ENCODE results near the gene TMEM131. TPM values are rescaled to one million over a fixed set of nuclear protein-coding genes. Genes with fewer than 3 reads are reported as not detected.
"Not testable (repeated sequence)": the region's sequence is repeated elsewhere in the genome, so short reads cannot be mapped to it uniquely, and the experiment has no call there.

Gene TMEM131
- total and polyA plus RNA-seq, 11 donors = 9.3 to 38.3 (median 31.2) TPM

DNA sequence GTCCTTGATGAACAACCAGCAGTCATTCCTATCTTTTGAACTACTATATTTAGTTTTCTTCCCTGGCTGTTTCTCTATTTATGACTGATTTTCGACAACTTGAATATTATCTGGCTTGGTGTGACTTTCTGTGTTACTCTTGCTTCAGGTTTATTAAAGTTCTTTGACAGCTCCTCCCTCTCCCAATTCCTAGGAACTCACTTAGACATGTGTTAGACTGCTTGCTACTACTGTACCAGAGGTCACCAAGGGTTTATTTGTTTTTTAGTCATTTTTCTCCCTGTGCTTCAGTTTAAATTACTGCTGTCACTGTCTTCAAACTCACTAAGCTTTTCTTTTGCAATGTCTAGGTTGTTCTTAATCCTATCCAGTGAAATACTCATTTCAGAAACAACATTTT, 90.5 kb downstream of the TMEM131 start:
- Histone ChIP-seq H3K4me1 (peaks cover 0 to 16% (median 3%) of the 10 kb centered on the region in 12 donors), H3K9me3 (peaks cover 0 to 1% (median 0%) of the 10 kb centered on the region in 12 donors), H3K27ac (no peak overlapping the region), H3K4me3 (no peak overlapping the region), H3K36me3 (peaks cover 0 to 30% (median 7%) of the 10 kb centered on the region in 9 donors), H3K27me3 (no peaks in the 10 kb centered on the region)
- ATAC-seq = no peak
- no peak for DNase-seq
- WGBS, 4 donors = 44 to 53% (median 50%) methylated on average over 1 of the region's 1 CpG
- TF ChIP-seq, protein P1, sequence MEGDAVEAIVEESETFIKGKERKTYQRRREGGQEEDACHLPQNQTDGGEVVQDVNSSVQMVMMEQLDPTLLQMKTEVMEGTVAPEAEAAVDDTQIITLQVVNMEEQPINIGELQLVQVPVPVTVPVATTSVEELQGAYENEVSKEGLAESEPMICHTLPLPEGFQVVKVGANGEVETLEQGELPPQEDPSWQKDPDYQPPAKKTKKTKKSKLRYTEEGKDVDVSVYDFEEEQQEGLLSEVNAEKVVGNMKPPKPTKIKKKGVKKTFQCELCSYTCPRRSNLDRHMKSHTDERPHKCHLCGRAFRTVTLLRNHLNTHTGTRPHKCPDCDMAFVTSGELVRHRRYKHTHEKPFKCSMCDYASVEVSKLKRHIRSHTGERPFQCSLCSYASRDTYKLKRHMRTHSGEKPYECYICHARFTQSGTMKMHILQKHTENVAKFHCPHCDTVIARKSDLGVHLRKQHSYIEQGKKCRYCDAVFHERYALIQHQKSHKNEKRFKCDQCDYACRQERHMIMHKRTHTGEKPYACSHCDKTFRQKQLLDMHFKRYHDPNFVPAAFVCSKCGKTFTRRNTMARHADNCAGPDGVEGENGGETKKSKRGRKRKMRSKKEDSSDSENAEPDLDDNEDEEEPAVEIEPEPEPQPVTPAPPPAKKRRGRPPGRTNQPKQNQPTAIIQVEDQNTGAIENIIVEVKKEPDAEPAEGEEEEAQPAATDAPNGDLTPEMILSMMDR (IDR thresholded peaks at IDR 0.05) = no peak
- TF ChIP-seq POLR2A (IDR thresholded peaks at IDR 0.05) = no peak
- intact Hi-C loops (cut with DNase I) = no loop called here

DNA sequence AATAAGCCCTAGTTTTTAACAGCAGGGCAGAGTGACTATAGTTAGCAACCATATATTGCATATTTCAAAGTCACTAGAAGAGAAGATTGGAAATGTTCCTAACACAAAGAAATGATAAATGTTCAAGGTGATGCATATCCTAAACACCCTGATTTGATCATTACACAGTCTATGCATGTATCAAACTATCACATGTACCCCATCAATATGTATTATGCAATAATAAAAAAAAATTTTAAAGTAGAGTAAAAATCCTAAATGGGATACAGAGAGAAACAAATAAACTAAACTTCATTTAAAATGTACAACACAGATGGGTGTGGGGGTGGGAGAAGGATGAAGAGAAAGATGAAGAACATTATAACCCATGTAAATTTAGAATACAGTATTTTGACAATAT, 93.9 kb downstream of the TMEM131 start:
- no peak for DNase-seq
- H3K27ac ChIP-seq = no peak overlapping the region
- H3K36me3 ChIP-seq = peaks cover 0 to 23% (median 0%) of the 10 kb centered on the region in 9 donors
- H3K4me1 ChIP-seq = peaks cover 0 to 16% (median 1%) of the 10 kb centered on the region in 12 donors
- no peaks in the 10 kb centered on the region for H3K9me3 ChIP-seq
- no peak overlapping the region for H3K4me3 ChIP-seq
- intact Hi-C loops (cut with DNase I) = no loop called here
- TF ChIP-seq, protein P1 (IDR thresholded peaks at IDR 0.05) = no peak
- TF ChIP-seq POLR2A (IDR thresholded peaks at IDR 0.05) = no peak
- H3K27me3 ChIP-seq = no peaks in the 10 kb centered on the region
- no peak for ATAC-seq

GRCh38 chr2:97900806-97901205, 94.9 kb downstream of the TMEM131 start:
- Histone ChIP-seq H3K9me3 (no peaks in the 10 kb centered on the region), H3K27ac (no peak overlapping the region), H3K27me3 (no peaks in the 10 kb centered on the region), H3K4me1 (peaks cover 0 to 7% (median 0%) of the 10 kb centered on the region in 12 donors), H3K4me3 (no peak overlapping the region), H3K36me3 (peaks cover 0 to 17% (median 0%) of the 10 kb centered on the region in 9 donors)
- DNase-seq = no peak
- intact Hi-C loops (cut with DNase I) = no loop called here
- WGBS, 4 donors = 67 to 95% (median 81%) methylated on average over 2 of the region's 2 CpGs
- TF ChIP-seq, protein P1 (IDR thresholded peaks at IDR 0.05) = no peak
- TF ChIP-seq POLR2A (IDR thresholded peaks at IDR 0.05) = no peak
- ATAC-seq = no peak

GRCh38 chr2:97893042-97893441, 102.7 kb downstream of the TMEM131 start:
- WGBS, 4 donors = 96 to 100% (median 99%) methylated on average over 4 of the region's 4 CpGs
- intact Hi-C loops (cut with DNase I); H3K9me3 ChIP-seq; H3K27ac ChIP-seq; H3K27me3 ChIP-seq; DNase-seq; H3K4me1 ChIP-seq; H3K4me3 ChIP-seq; H3K36me3 ChIP-seq; ATAC-seq: not testable (repeated sequence)

DNA sequence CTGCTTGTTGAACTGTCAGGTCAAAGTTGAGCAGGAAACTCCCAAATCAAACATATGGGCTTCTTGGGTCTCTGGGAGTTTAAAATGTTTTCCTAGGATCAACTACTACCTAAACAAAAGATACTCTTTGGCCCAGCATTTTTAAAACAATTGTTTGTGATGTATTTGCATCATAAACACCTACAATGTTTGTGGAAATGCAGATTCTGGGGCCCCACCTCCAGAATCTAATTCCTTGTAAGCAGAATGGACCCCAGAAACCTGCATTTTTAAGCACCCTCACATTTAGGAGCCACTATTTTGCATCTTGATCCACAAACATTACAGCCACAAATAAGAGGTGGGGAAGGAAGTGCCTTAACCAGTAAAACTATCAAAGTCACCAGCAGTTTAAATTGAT, 104.1 kb downstream of the TMEM131 start:
- intact Hi-C loops (cut with DNase I) = no loop called here

More for the DNA sequence above, 104.1 kb downstream of the TMEM131 start:
- H3K27ac ChIP-seq = no peak overlapping the region
- H3K36me3 ChIP-seq = peaks cover 0 to 23% (median 14%) of the 10 kb centered on the region in 9 donors
- no peaks in the 10 kb centered on the region for H3K4me1 ChIP-seq
- H3K9me3 ChIP-seq = peaks cover 0 to 6% (median under 1%) of the 10 kb centered on the region in 12 donors
- ATAC-seq = no peak
- TF ChIP-seq, protein P1 (IDR thresholded peaks at IDR 0.05) = no peak
- DNase-seq = no peak
- H3K27me3 ChIP-seq = no peaks in the 10 kb centered on the region
- no peak overlapping the region for H3K4me3 ChIP-seq

Measured in heart left ventricle (tissue), 16 donors.